PC-3 (cell line): ENCODE measurements around the gene GRB2.

Experiments used
- EZH2phosphoT487 ChIP-seq: fragments of 300-600 bp; sonication (generic); IDR thresholded peaks from 2 replicates; pipeline ENCODE4 v1.6.1; 2018; ENCODE audit warnings: mild to moderate bottlenecking, antibody characterized with exemption, low read length, borderline replicate concordance
- TF ChIP-seq, protein P1 (sequence below): fragments of 300-600 bp; sonication (generic); conservative IDR thresholded peaks from 2 replicates; pipeline ENCODE4 v1.5.1; 2017; ENCODE audit warnings: antibody characterized with exemption, low read depth, mild to moderate bottlenecking, low read length

- TF ChIP-seq, protein P1, sequence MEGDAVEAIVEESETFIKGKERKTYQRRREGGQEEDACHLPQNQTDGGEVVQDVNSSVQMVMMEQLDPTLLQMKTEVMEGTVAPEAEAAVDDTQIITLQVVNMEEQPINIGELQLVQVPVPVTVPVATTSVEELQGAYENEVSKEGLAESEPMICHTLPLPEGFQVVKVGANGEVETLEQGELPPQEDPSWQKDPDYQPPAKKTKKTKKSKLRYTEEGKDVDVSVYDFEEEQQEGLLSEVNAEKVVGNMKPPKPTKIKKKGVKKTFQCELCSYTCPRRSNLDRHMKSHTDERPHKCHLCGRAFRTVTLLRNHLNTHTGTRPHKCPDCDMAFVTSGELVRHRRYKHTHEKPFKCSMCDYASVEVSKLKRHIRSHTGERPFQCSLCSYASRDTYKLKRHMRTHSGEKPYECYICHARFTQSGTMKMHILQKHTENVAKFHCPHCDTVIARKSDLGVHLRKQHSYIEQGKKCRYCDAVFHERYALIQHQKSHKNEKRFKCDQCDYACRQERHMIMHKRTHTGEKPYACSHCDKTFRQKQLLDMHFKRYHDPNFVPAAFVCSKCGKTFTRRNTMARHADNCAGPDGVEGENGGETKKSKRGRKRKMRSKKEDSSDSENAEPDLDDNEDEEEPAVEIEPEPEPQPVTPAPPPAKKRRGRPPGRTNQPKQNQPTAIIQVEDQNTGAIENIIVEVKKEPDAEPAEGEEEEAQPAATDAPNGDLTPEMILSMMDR, result no peak
- TF ChIP-seq EZH2phosphoT487, result no peak
These were observed 103.8 kb downstream of the GRB2 start for GRCh38 chr17:75301502-75302206.
